Eye (tissue), 1 donor: Measurements from ENCODE around the gene ARID1B.
A peak's percentile ranks its signal among the peaks of the same experiment; 100 is the strongest.

Experiments
- DNase-seq: peaks from one replicate; pipeline ENCODE4 v3.0.0-alpha.2; 2015

ARID1B gene

GRCh38 chr6:157088841-157089240 lies 311.7 kb downstream of the ARID1B start:
- DNase-seq: peak; percentile 57

- DNase-seq: peak; percentile 58
Observed at GRCh38 chr6:157089258-157089657, 312.1 kb downstream of the ARID1B start.

GRCh38 chr6:157089851-157090250 lies 312.7 kb downstream of the ARID1B start:
- DNase-seq: peak; percentile 45

GRCh38 chr6:157090736-157091135 lies 313.6 kb downstream of the ARID1B start:
- no peak for DNase-seq

- no peak for DNase-seq
Observed at GRCh38 chr6:157091243-157091642, 314.1 kb downstream of the ARID1B start.

- no peak for DNase-seq
Observed at GRCh38 chr6:157091856-157092460, 314.8 kb downstream of the ARID1B start.

GRCh38 chr6:157092736-157093135 lies 315.6 kb downstream of the ARID1B start:
- DNase-seq: no peak

GRCh38 chr6:157093536-157093935 lies 316.4 kb downstream of the ARID1B start:
- DNase-seq: no peak

GRCh38 chr6:157094038-157094437 lies 316.9 kb downstream of the ARID1B start:
- no peak for DNase-seq

GRCh38 chr6:157095084-157095483 lies 317.9 kb downstream of the ARID1B start:
- no peak for DNase-seq

- DNase-seq: no peak
Observed at GRCh38 chr6:157095569-157095968, 318.4 kb downstream of the ARID1B start.

GRCh38 chr6:157096105-157096504 lies 318.9 kb downstream of the ARID1B start:
- DNase-seq: no peak

GRCh38 chr6:157096522-157096921 lies 319.3 kb downstream of the ARID1B start:
- no peak for DNase-seq

- DNase-seq: peak; percentile 72
Observed at GRCh38 chr6:157097255-157097955, 320.2 kb downstream of the ARID1B start.

- DNase-seq: no peak
Observed at GRCh38 chr6:157098999-157099398, 321.8 kb downstream of the ARID1B start.

- DNase-seq: no peak
Observed at GRCh38 chr6:157099912-157100593, 322.9 kb downstream of the ARID1B start.

- DNase-seq: no peak
Observed at GRCh38 chr6:157101166-157101565, 324.0 kb downstream of the ARID1B start.

- no peak for DNase-seq
Observed at GRCh38 chr6:157104803-157105202, 327.6 kb downstream of the ARID1B start.

- no peak for DNase-seq
Observed at GRCh38 chr6:157106487-157106886, 329.3 kb downstream of the ARID1B start.

- DNase-seq: no peak
Observed at GRCh38 chr6:157107571-157107914, 330.4 kb downstream of the ARID1B start.

- DNase-seq: peak; percentile 79
Observed at GRCh38 chr6:157107915-157108651, 330.9 kb downstream of the ARID1B start.

- DNase-seq: no peak
Observed at GRCh38 chr6:157108923-157109322, 331.7 kb downstream of the ARID1B start.

- no peak for DNase-seq
Observed at GRCh38 chr6:157110607-157111006, 333.4 kb downstream of the ARID1B start.

- DNase-seq: no peak
Observed at GRCh38 chr6:157113389-157113788, 336.2 kb downstream of the ARID1B start.
